Mononuclear cell (primary cell): ENCODE results near the gene PSKH1. TPM values are rescaled to one million over a fixed set of nuclear protein-coding genes. Genes with fewer than 3 reads are reported as not detected.

Experiments used
- H3K27me3 ChIP-seq: 2 replicates; pipeline ENCODE4 v1.6.0; 2011; ENCODE audit warnings: low read length, control low read depth; ENCODE audit not compliant: insufficient read depth
- H3K4me1 ChIP-seq: 2 replicates; pipeline ENCODE4 v1.5.1; 2011; ENCODE audit warnings: mild to moderate bottlenecking, low read length, control low read depth; ENCODE audit not compliant: insufficient read depth
- H3K4me3 ChIP-seq: 2 replicates; pipeline ENCODE4 v1.5.1; 2011; ENCODE audit warnings: mild to moderate bottlenecking, low read length, moderate library complexity
- H3K9me3 ChIP-seq: 2 replicates; pipeline ENCODE4 v1.5.1; 2011; ENCODE audit warnings: low read depth, mild to moderate bottlenecking, control low read depth, low read length
- total RNA-seq: library from RNA; depleted of rRNA; stranded (reverse); fragments of >200 nt; gene quantifications from one replicate; pipeline ENCODE4 v1.2.3, GENCODE V29; 2012

PSKH1 gene
- total RNA-seq, 1 donor = 4.3 TPM

DNA sequence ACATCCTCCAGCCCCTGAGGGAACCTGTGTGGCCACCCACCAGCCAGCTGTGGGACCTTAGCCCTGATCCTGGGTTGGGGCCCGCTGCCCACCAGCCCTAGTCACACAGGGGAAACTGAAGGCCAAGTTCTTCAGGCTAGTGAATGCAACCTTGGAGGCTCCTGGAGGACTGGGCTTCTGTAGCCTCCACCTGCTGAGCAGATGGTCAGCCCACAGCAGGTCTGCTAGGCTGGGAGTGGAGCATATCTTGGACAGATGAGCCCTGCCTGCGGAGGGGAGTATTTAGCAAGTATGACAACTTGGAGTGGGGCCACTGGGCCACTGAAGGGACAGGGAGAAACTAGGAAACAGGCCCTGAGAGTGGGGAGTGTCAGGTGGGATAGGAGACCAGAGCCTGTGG, 83.2 kb downstream of the PSKH1 start:
- H3K27me3 ChIP-seq = no peaks in the 10 kb centered on the region
- no peaks in the 10 kb centered on the region for H3K4me1 ChIP-seq
- H3K9me3 ChIP-seq = no peaks in the 10 kb centered on the region
- no peak overlapping the region for H3K4me3 ChIP-seq

DNA sequence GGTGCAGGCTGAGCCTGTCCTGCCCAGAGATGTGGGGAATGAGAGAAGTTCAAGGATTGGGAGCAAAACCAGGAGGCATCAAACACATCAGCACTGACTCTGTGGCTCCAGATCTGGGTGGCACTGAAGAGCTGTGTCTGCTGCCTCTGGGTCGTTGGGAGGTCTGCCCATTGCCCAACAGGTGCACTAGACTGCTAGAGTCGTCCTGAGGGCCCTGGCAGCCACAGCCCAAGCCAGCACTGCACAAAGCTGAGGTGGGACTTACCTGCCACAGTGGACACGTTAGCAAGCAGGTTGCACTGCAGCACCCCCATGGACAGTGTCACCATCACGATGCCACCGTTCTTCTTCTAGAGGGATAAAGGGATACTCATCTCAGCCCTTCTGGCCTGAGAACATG, 84.0 kb downstream of the PSKH1 start:
- Histone ChIP-seq H3K27me3 (no peaks in the 10 kb centered on the region), H3K9me3 (no peaks in the 10 kb centered on the region), H3K4me1 (no peaks in the 10 kb centered on the region), H3K4me3 (no peak overlapping the region)

DNA sequence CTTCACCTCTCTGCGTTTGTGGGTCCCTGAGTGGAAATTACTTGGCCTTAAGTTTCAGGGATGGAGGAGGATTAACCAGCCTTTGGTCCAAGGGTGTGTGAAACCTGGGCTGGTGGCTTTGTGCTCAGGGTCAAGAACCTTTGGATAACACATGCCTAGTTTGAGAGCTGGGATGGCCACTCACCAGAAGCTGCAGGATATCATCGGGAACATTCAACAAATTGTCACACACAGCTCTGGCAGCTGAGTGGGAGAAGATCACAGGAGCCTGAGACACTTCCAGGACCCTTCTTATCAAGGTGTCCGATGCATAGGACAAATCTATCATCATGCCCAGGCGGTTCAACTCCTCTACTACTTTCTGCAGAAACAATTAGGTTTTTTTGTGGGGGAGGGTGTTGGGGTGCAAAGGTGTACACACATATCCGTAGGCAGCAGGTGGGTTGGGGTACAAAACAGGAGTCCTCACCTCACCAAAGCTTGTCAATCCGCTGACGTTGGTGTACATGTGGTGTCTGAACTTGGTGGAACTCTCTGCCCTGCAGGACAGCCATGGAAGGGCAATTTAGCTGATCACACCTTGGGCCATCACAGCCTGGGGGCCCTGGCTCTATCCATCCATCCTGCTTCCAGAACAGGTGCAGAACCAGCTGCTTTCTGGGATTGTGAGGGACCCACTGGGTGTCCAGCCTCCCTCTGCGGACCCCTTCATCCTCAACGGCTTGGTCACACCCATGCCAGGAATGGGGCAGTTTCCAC, 84.6 kb downstream of the PSKH1 start:
- H3K4me1 ChIP-seq = no peaks in the 10 kb centered on the region

More for the DNA sequence above, 84.6 kb downstream of the PSKH1 start:
- Histone ChIP-seq H3K27me3 (no peaks in the 10 kb centered on the region), H3K9me3 (no peaks in the 10 kb centered on the region), H3K4me3 (no peak overlapping the region)

Other genes starting within 250 kb of the PSKH1 start
- gene CARMIL2, start 248.1 kb upstream of the PSKH1 start, total RNA-seq = 20.8 TPM
- 12.7 TPM for gene ACD, start 233.0 kb upstream of the PSKH1 start, total RNA-seq
- 3.0 TPM for gene PARD6A, start 232.3 kb upstream of the PSKH1 start, total RNA-seq
- gene ENKD1, start 226.5 kb upstream of the PSKH1 start, total RNA-seq = 3.0 TPM
- gene C16orf86, start 226.4 kb upstream of the PSKH1 start, total RNA-seq = 6.8 TPM
- gene GFOD2, start 173.9 kb upstream of the PSKH1 start, total RNA-seq = 2.0 TPM
- gene RANBP10, start 86.7 kb upstream of the PSKH1 start, total RNA-seq = 8.5 TPM
- 0.42 TPM for gene TSNAXIP1, start 86.4 kb upstream of the PSKH1 start, total RNA-seq
- gene THAP11, start 50.9 kb upstream of the PSKH1 start, total RNA-seq = 38.5 TPM
- 89.1 TPM for gene NUTF2, start 46.3 kb upstream of the PSKH1 start, total RNA-seq
- gene CENPT, start 45.6 kb upstream of the PSKH1 start, total RNA-seq = 20.8 TPM
- 48.1 TPM for gene EDC4, start 20.2 kb upstream of the PSKH1 start, total RNA-seq
- not detected for gene NRN1L, start 8.4 kb upstream of the PSKH1 start, total RNA-seq
- 6.3 TPM for gene CTRL, start 38.6 kb downstream of the PSKH1 start, total RNA-seq
- 69.4 TPM for gene PSMB10, start 43.6 kb downstream of the PSKH1 start, total RNA-seq
- gene LCAT, start 50.9 kb downstream of the PSKH1 start, total RNA-seq = 0.84 TPM
- gene SLC12A4, start 75.4 kb downstream of the PSKH1 start, total RNA-seq = 6.9 TPM
- gene DPEP3, start 87.2 kb downstream of the PSKH1 start, total RNA-seq = 0.21 TPM
- 17.2 TPM for gene DPEP2, start 106.2 kb downstream of the PSKH1 start, total RNA-seq
- not detected for gene DPEP2NB, start 122.7 kb downstream of the PSKH1 start, total RNA-seq
- 29.7 TPM for gene DDX28, start 130.0 kb downstream of the PSKH1 start, total RNA-seq
- gene DUS2, start 130.0 kb downstream of the PSKH1 start, total RNA-seq = 11.3 TPM
- gene NFATC3, start 192.1 kb downstream of the PSKH1 start, total RNA-seq = 153 TPM